GM10266 (cell line): ENCODE results near the gene PDLIM4.

Experiments
- DNase-seq: peaks from one replicate; pipeline ENCODE4 v3.0.0; 2012; ENCODE audit errors: extremely low spot score
- TF ChIP-seq, protein P1 (sequence below): IDR thresholded peaks from 2 replicates; pipeline ENCODE4 v1.5.1; 2012; ENCODE audit warnings: mild to moderate bottlenecking, low read depth; ENCODE audit not compliant: control insufficient read depth, insufficient read depth; ENCODE audit errors: missing control alignments

PDLIM4 gene

DNA sequence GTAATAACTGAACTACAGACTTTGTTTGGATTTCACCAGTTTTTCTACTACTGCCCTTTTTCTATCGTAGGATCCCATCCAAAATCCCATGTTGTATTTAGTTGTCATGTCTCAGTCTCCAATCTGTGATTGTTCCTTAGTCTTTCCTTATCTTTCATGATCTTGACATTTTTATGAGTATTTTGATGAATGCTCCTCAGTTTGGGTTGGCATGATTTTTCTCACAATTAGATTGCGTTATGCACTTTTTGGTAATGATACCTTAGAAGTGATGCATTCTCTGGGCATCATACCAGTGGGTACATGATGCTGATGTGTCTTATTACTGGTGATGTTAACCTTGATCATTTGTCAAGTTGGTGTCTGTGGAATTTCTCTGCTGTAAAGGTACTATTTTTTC lies 42.4 kb downstream of the PDLIM4 start:
- no peak for DNase-seq
- TF ChIP-seq, protein P1, sequence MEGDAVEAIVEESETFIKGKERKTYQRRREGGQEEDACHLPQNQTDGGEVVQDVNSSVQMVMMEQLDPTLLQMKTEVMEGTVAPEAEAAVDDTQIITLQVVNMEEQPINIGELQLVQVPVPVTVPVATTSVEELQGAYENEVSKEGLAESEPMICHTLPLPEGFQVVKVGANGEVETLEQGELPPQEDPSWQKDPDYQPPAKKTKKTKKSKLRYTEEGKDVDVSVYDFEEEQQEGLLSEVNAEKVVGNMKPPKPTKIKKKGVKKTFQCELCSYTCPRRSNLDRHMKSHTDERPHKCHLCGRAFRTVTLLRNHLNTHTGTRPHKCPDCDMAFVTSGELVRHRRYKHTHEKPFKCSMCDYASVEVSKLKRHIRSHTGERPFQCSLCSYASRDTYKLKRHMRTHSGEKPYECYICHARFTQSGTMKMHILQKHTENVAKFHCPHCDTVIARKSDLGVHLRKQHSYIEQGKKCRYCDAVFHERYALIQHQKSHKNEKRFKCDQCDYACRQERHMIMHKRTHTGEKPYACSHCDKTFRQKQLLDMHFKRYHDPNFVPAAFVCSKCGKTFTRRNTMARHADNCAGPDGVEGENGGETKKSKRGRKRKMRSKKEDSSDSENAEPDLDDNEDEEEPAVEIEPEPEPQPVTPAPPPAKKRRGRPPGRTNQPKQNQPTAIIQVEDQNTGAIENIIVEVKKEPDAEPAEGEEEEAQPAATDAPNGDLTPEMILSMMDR = no peak

DNA sequence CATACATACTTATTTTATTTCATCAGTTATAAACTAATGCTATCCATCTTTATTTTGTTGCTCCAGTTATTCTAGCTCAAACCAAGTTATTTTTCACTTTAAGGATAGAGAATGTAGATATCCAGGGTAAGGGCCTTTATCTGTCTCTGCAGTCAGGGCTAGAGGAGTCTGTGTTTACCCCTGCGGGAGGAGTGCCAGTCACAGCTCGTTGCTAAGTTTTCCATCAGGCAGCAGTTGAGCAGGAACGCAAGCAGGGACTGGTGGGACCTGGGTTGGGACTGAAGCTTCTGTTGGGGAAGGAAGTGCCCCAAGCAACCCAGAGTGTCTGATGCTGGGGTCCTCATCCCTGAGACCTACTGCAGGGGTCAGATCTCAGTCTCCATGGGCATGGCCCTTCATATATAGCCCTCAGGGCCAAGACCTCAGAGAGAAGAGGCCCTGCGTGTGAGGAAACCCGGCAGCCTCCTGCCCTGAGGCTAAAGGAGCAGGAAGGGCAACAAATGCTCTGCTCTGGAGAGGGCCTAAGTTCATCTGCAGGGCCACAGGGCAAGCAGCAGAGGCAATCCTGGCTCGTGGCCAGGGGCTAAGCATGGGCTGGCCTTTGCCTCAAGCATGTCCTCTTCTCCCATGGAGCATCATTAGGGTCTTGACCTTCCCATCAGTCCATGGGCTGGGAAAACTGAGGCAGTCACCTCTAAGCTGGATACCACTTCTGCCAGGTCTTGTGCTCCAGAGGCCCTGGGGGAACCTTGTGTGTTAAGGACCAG lies 43.3 kb downstream of the PDLIM4 start:
- DNase-seq = no peak
- TF ChIP-seq, protein P1 = no peak

DNA sequence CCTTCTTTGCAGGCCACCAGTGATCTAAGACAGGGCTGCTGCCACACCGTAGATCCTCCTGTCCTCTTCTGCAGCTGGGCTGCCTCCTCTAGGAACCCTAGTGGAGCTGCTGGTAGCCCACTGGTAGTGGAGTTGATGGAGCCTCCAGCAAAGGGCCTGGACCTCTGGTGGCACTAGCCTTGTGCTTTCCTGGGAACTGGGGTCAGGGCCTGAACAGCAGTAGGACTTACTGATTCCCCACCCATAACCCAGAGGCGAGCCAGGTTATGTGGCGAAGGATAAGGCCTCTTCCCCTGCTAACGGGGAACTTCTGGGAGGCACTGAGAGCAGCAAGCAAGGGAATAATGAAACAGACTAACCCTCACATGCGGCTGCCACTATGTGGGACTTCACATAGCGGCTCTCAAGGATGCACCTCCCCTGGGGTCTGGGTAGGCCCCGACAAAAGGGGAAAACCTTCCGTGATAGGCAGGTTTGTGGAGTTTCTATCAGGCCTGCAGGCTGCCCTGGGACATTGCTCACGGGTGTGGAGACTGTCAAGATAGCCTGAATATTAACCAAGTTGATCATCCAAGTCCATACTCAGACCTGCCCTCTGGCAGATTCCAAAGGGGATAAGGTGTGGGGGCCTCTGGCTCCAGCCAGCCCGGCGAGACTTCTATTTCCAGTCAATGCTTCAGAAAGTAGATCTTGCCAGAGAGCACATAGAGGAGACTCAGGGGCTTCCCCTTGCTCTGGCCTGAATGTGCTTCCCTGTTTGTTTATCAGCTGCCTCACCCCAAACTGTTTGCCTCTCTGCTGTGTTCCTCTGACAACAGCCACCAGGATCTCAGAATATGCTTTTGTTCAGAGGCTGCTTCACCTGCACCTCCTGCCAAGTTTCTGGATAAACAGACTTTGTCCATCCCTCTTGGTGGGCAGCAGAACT lies 44.1 kb downstream of the PDLIM4 start:
- TF ChIP-seq, protein P1 = no peak
- DNase-seq = no peak

DNA sequence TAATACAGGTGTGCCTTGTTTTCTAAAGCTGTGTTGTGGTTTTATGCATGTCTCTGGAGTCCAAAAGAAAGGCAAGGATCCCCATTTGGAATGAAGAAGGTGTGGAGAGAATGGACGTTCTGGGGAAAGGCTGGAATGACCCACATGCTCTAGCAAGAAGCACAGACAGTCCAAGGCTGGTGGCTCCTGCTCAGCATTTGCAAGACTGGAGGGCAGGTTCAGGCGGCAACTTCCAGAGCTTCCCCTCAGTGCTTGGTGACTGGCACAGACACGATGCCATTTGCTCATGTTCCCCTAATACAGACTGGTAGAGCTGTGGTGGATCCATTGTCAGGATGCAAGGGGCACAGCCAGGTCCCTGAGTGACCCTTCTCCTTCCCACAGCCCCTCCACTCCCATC lies 44.9 kb downstream of the PDLIM4 start:
- TF ChIP-seq, protein P1 = no peak
- DNase-seq = no peak

DNA sequence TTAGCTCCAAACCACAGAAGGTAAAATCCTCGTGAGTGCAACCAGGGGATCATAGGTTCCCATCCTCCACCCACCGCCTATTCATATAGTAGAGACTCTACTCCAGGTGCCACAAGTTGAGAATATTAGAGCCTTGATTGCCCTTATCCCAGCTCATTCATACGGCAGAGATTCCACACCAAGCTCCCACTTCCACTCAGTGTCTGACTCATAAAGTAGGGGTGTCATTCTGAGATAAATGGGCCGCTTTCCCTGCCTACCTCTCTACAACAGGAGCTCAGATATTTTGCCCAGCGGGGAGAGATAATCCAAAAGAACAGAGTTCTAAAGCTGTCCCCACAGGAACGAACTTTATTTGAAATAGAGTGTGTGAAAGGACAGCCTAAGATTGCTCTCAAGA lies 46.1 kb downstream of the PDLIM4 start:
- TF ChIP-seq, protein P1 = no peak
- no peak for DNase-seq

DNA sequence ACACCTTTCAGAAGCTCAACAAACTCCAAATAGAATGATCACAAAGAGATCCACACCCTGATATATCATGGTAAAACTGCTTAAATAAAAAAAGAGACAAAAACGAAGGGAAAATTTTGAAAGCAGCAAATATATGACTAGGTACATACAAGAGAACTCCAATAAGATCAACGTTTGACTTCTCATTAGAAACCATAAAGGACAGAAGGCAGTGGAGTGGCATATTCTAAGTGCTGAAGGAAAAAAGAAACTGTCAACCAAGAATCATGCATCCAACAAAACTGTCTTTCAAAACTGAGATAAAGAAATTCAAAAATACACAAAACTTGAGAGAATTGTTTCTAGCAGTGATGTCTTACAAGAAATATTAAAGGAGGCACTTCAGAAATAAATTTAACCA lies 47.9 kb downstream of the PDLIM4 start:
- TF ChIP-seq, protein P1 = no peak
- DNase-seq = no peak

DNA sequence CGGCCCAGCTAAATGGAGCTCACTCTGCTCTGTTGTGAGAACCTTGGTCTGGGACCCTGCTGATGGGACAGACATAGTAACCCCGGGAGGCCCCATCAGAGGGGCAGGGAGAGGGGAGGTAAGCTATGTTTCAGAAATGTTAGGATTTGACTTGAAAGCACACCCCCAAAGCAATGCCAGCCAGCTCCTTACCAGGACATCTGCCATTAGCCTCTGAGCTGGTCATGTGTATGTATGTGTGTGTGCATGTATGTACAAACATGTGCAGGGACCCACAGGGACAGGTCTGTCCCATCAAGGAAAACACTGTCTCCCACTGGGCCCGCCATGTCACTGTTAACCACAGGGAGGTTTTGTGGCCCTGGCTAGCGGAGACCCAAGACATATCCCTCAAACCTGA lies 51.2 kb downstream of the PDLIM4 start:
- DNase-seq = no peak
- TF ChIP-seq, protein P1 = no peak
